SH-SY5Y (cell line): ENCODE data around the gene ADAMTS2.

Experiments
- GATA2 ChIP-seq: IDR thresholded peaks from 2 replicates; pipeline ENCODE4 v1.6.1; 2011; ENCODE audit warnings: mild to moderate bottlenecking, low read depth, low read length
- GATA3 ChIP-seq: IDR thresholded peaks from 2 replicates; pipeline ENCODE4 v1.6.1; 2011; ENCODE audit warnings: low read depth, mild to moderate bottlenecking, low read length, moderate library complexity

DNA sequence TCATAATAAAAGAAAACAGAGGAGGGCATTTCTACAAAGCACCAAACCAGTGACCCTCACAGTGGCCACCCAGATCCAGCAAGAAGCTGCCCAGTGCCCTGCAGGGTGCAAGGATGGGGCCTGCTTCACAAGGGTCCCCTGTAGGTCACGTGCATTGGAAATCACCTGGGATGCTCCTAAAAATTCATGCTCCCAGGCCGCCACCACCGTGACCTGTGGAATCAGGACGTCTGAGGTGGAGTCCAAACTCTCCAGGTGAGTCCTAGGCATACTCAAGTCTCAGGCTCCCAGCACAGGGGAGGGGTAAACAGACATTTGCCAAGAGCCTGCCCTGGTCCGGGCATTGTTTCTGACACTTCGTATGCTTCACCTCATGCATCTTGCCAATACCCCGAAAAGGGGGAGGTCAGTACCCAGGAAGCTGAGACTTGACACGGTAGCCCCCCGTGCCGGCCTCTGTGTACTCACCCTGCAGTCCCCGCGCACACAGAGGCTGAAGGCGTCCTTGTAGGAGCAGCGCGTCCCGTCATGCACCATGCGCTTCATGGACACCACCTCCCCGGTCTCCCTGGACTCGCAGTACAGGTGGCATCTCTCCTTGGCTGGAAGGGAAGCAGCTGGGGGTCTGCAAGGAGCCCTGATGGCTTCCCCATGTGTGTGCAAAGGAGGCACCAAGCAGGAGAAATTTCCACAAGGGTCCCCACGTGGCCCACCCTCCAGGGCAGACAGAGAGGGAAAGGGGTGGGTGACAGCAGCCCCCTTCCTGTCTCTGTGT lies 209.6 kb downstream of the ADAMTS2 start:
- TF ChIP-seq GATA3 (no peak), GATA2 (no peak)
